ENCODE measurements around the gene PDCL2. TPM values are rescaled to one million over a fixed set of nuclear protein-coding genes. Genes with fewer than 3 reads are reported as not detected.
"Not testable (repeated sequence)": the region's sequence is repeated elsewhere in the genome, so short reads cannot be mapped to it uniquely, and the experiment has no call there.

The PDCL2 gene
- total and polyA plus RNA-seq, 4 experiments from 2014 or later, result not detected

- DNase-seq, result no peak
- intact Hi-C loops (cut with micrococcal nuclease), result no loop called here
- Mint-ChIP-seq H3K27me3 (no peaks in the 10 kb centered on the region), H3K4me1 (no peaks in the 10 kb centered on the region), H3K36me3 (no peaks in the 10 kb centered on the region), H3K4me3 (no peak overlapping the region), H3K27ac (no peak overlapping the region), H3K9me3 (peaks cover 0 to 11% (median 1%) of the 10 kb centered on the region in 8 donors)
- CTCF ChIA-PET (ENCODE audit: partially characterized antibody), result no interaction called here
- Histone ChIP-seq H3K36me3 (ENCODE audit: insufficient read depth, low read length) (no peaks in the 10 kb centered on the region), H3K4me1 (ENCODE audit: insufficient read depth, low read length) (no peaks in the 10 kb centered on the region), H3K9me3 (ENCODE audit: control insufficient read depth in 1 of 2, low read length in 2 of 2) (no peaks in the 10 kb centered on the region), H3K27ac (ENCODE audit: low read depth, low read length) (no peak overlapping the region), H3K27me3 (ENCODE audit: insufficient read depth, low read length) (no peaks in the 10 kb centered on the region), H3K4me3 (ENCODE audit: low read length in 2 of 2) (no peak overlapping the region)
- POLR2A ChIA-PET (ENCODE audit: partially characterized antibody), result no interaction called here
Observed at GRCh38 chr4:55598641-55599040, 6.6 kb upstream of the PDCL2 start.

- H3K27me3 Mint-ChIP-seq, result peaks cover 4% of the 10 kb centered on the region in 2 donors
- DNase-seq, result no peak
- H3K36me3 Mint-ChIP-seq, result peaks cover 2 to 12% of the 10 kb centered on the region in 2 donors
- intact Hi-C loops (cut with micrococcal nuclease), result no loop called here
- CTCF ChIA-PET (ENCODE audit: partially characterized antibody), result no interaction called here
- H3K4me1 Mint-ChIP-seq, result no peaks in the 10 kb centered on the region
- peaks cover 0 to 17% (median 13%) of the 10 kb centered on the region in 8 donors for H3K9me3 Mint-ChIP-seq
- H3K27ac ChIP-seq (ENCODE audit: low read depth, low read length), result no peak overlapping the region
- H3K9me3 ChIP-seq (ENCODE audit: control insufficient read depth in 1 of 2, low read length in 2 of 2), result no peaks in the 10 kb centered on the region
- H3K4me1 ChIP-seq (ENCODE audit: insufficient read depth, low read length), result no peaks in the 10 kb centered on the region
- H3K27ac Mint-ChIP-seq, result no peak overlapping the region
- H3K36me3 ChIP-seq (ENCODE audit: insufficient read depth, low read length), result no peaks in the 10 kb centered on the region
- no peaks in the 10 kb centered on the region for H3K27me3 ChIP-seq (ENCODE audit: insufficient read depth, low read length)
- POLR2A ChIA-PET (ENCODE audit: partially characterized antibody), result no interaction called here
- no peak overlapping the region for H3K4me3 ChIP-seq (ENCODE audit: low read length in 2 of 2)
- no peak overlapping the region for H3K4me3 Mint-ChIP-seq
Observed at GRCh38 chr4:55588160-55588559, 3.9 kb downstream of the PDCL2 start.

DNA sequence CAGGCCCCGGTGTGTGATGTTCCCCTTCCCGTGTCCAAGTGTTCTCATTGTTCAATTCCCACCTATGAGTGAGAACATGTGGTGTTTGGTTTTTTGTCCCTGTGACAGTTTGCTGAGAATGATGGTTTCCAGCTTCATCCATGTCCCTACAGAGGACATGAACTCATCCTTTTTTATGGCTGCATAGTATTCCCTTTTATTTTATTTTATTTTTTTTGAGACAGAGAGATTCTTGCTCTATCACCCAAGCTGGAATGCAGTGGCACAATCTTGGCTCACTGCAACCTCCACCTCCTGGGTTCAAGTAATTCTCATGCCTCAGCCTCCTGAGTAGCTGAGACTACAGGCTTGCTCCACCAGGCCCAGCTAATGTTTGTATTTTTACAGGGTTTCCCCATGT is 9.3 kb downstream of the PDCL2 start:
- DNase-seq; POLR2A ChIA-PET (ENCODE audit: partially characterized antibody); H3K36me3 Mint-ChIP-seq; H3K4me1 ChIP-seq (ENCODE audit: insufficient read depth, low read length); H3K27ac Mint-ChIP-seq; H3K36me3 ChIP-seq (ENCODE audit: insufficient read depth, low read length); H3K27me3 ChIP-seq (ENCODE audit: insufficient read depth, low read length); H3K4me3 ChIP-seq (ENCODE audit: low read length in 2 of 2); H3K27ac ChIP-seq (ENCODE audit: low read depth, low read length); CTCF ChIA-PET (ENCODE audit: partially characterized antibody); H3K27me3 Mint-ChIP-seq; H3K4me3 Mint-ChIP-seq; H3K9me3 ChIP-seq (ENCODE audit: control insufficient read depth in 1 of 2, low read length in 2 of 2); intact Hi-C loops (cut with micrococcal nuclease); H3K4me1 Mint-ChIP-seq: not testable (repeated sequence)
- H3K9me3 Mint-ChIP-seq, result peaks cover 0 to 12% (median 10%) of the 10 kb centered on the region in 8 donors

DNA sequence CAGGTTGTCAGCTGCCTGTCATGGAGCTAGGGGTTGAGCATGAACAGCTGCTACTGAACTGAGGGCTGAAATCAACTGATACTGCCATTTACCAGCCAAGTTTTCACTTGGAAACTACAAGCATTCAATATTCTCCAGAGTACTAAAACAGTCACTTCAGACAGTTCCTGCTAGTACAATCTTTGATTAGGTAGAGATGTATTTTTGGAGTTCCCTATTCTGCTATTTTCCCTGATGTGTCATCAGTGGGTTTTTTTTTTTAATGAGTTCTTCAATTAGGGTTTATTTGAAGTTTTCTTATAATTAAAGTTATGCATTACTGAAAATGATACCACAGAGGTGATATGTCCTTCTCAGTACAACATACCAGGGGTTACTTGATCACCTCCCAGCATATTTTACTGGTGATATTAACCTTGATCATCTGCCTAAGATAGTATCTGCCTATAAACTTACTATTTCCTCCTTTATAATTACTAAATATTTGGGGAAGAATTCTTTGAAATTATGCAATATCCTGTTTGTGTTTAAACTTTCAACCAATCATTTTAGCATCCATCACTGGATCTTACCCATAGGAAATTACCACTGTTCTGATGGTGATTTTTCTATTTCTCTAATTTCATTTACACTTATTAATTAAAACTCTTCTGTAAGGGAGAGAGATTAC is 13.6 kb downstream of the PDCL2 start:
- intact Hi-C loops (cut with micrococcal nuclease), result no loop called here
- Mint-ChIP-seq H3K36me3 (peaks cover 2 to 15% of the 10 kb centered on the region in 2 donors), H3K27me3 (peaks cover 1 to 3% of the 10 kb centered on the region in 2 donors), H3K27ac (no peak overlapping the region), H3K9me3 (peaks cover 8 to 43% (median 33%) of the 10 kb centered on the region in 8 donors), H3K4me1 (no peaks in the 10 kb centered on the region), H3K4me3 (no peak overlapping the region)
- Histone ChIP-seq H3K9me3 (ENCODE audit: control insufficient read depth in 1 of 2, low read length in 2 of 2) (no peaks in the 10 kb centered on the region), H3K4me1 (ENCODE audit: insufficient read depth, low read length) (no peaks in the 10 kb centered on the region), H3K27ac (ENCODE audit: low read depth, low read length) (no peak overlapping the region), H3K36me3 (ENCODE audit: insufficient read depth, low read length) (no peaks in the 10 kb centered on the region), H3K4me3 (ENCODE audit: low read length in 2 of 2) (no peak overlapping the region), H3K27me3 (ENCODE audit: insufficient read depth, low read length) (no peaks in the 10 kb centered on the region)
- DNase-seq, result no peak
- ChIA-PET POLR2A (ENCODE audit: partially characterized antibody) (no interaction called here), CTCF (ENCODE audit: partially characterized antibody) (no interaction called here)

DNA sequence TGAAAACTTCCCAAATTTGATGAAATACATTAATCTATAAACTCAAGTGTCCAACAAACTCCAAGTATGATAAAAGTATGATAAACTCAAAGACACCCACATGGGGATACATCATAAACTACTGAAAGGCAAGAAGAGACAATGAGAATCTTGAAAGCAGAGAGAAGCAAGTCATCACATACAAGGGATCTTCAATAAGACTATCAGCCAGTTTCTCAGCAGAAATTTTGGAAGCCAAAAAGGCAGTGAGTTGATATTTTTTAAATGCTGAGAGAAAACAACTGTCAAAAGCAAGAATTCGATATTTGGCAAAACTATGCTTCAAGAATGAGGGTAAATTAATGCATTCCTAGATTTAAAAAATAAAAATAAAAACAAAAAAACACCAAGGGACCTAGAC is 16.5 kb downstream of the PDCL2 start:
- Histone ChIP-seq H3K9me3 (ENCODE audit: control insufficient read depth in 1 of 2, low read length in 2 of 2) (no peaks in the 10 kb centered on the region), H3K36me3 (ENCODE audit: insufficient read depth, low read length) (no peaks in the 10 kb centered on the region), H3K4me3 (ENCODE audit: low read length in 2 of 2) (no peak overlapping the region), H3K27ac (ENCODE audit: low read depth, low read length) (no peak overlapping the region), H3K4me1 (ENCODE audit: insufficient read depth, low read length) (no peaks in the 10 kb centered on the region), H3K27me3 (ENCODE audit: insufficient read depth, low read length) (no peaks in the 10 kb centered on the region)
- DNase-seq, result no peak
- Mint-ChIP-seq H3K27me3 (peaks cover 4 to 5% of the 10 kb centered on the region in 2 donors), H3K36me3 (peaks cover 2 to 10% of the 10 kb centered on the region in 2 donors), H3K4me3 (no peak overlapping the region), H3K27ac (no peak overlapping the region), H3K4me1 (no peaks in the 10 kb centered on the region), H3K9me3 (peaks cover 4 to 43% (median 28%) of the 10 kb centered on the region in 8 donors)
- POLR2A ChIA-PET (ENCODE audit: partially characterized antibody), result no interaction called here
- CTCF ChIA-PET (ENCODE audit: partially characterized antibody), result no interaction called here
- intact Hi-C loops (cut with micrococcal nuclease), result no loop called here

DNA sequence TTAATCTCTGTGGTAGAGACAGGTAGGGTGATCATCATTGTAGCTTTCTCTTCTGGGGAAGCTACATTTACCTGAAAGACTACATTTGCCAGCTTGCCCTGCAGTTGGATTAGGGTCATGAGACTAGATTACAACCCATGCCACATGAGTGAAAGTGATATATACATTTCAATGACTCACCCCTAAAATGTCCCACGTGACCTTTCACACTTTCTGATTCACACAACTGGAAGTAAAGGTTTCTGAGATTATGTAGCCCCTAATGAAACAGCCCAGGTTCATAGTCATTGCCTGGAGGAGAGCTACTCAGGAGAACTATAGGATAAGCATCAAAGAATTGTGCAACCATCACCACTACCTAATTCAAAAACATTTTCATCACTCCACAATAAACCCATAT is 17.8 kb downstream of the PDCL2 start:
- Histone ChIP-seq H3K9me3 (ENCODE audit: control insufficient read depth in 1 of 2, low read length in 2 of 2) (no peaks in the 10 kb centered on the region), H3K27me3 (ENCODE audit: insufficient read depth, low read length) (no peaks in the 10 kb centered on the region), H3K4me3 (ENCODE audit: low read length in 2 of 2) (no peak overlapping the region), H3K36me3 (ENCODE audit: insufficient read depth, low read length) (no peaks in the 10 kb centered on the region), H3K4me1 (ENCODE audit: insufficient read depth, low read length) (no peaks in the 10 kb centered on the region), H3K27ac (ENCODE audit: low read depth, low read length) (no peak overlapping the region)
- H3K27ac Mint-ChIP-seq, result no peak overlapping the region
- peaks cover 2 to 10% of the 10 kb centered on the region in 2 donors for H3K36me3 Mint-ChIP-seq
- no peak for DNase-seq
- CTCF ChIA-PET (ENCODE audit: partially characterized antibody), result no interaction called here
- H3K9me3 Mint-ChIP-seq, result peaks cover 4 to 43% (median 28%) of the 10 kb centered on the region in 8 donors
- intact Hi-C loops (cut with micrococcal nuclease), result no loop called here
- H3K4me1 Mint-ChIP-seq, result no peaks in the 10 kb centered on the region
- H3K27me3 Mint-ChIP-seq, result peaks cover 4 to 5% of the 10 kb centered on the region in 2 donors
- POLR2A ChIA-PET (ENCODE audit: partially characterized antibody), result no interaction called here
- H3K4me3 Mint-ChIP-seq, result no peak overlapping the region

GRCh38 chr4:55571806-55572205 is 20.2 kb downstream of the PDCL2 start:
- POLR2A ChIA-PET (ENCODE audit: partially characterized antibody), result no interaction called here
- peaks cover 2 to 6% of the 10 kb centered on the region in 2 donors for H3K36me3 Mint-ChIP-seq
- Histone ChIP-seq H3K27me3 (ENCODE audit: insufficient read depth, low read length) (no peaks in the 10 kb centered on the region), H3K9me3 (ENCODE audit: control insufficient read depth in 1 of 2, low read length in 2 of 2) (no peaks in the 10 kb centered on the region), H3K27ac (ENCODE audit: low read depth, low read length) (no peak overlapping the region), H3K4me1 (ENCODE audit: insufficient read depth, low read length) (no peaks in the 10 kb centered on the region), H3K4me3 (ENCODE audit: low read length in 2 of 2) (no peak overlapping the region), H3K36me3 (ENCODE audit: insufficient read depth, low read length) (no peaks in the 10 kb centered on the region)
- DNase-seq, result no peak
- H3K4me1 Mint-ChIP-seq, result no peaks in the 10 kb centered on the region
- H3K27ac Mint-ChIP-seq, result no peak overlapping the region
- CTCF ChIA-PET (ENCODE audit: partially characterized antibody), result no interaction called here
- no peak overlapping the region for H3K4me3 Mint-ChIP-seq
- peaks cover 3 to 4% of the 10 kb centered on the region in 2 donors for H3K27me3 Mint-ChIP-seq
- intact Hi-C loops (cut with micrococcal nuclease), result no loop called here
- H3K9me3 Mint-ChIP-seq, result peaks cover 4 to 30% (median 19%) of the 10 kb centered on the region in 8 donors

Measured in CD4-positive, alpha-beta memory T cell (primary cell).